Measurements from ENCODE around the gene ZNF324B.

The ZNF324B gene

GRCh38 chr19:58499021-58499927, 47.9 kb downstream of the ZNF324B start (continued):
- TF ChIP-seq PRDM4 (tag by site-specific recombination; IDR thresholded peaks at IDR 0.05): peak; percentile 28; the same call in 1 of the 2 replicates
- no peak for TF ChIP-seq GLI2 (tag by site-specific recombination; IDR thresholded peaks at IDR 0.05; ENCODE audit: borderline replicate concordance, low read depth)
- peak; percentile 46; the same call in 1 of the 2 replicates for TF ChIP-seq GLIS1 (tag by site-specific recombination; IDR thresholded peaks at IDR 0.05)
- no peak for TF ChIP-seq ZFP69B (tag by site-specific recombination; IDR thresholded peaks at IDR 0.05)
- no peak for TF ChIP-seq ZBTB44 (tag by site-specific recombination; IDR thresholded peaks at IDR 0.05)
- TF ChIP-seq ZFP3 (tag by site-specific recombination; IDR thresholded peaks at IDR 0.05; ENCODE audit: low read depth): no peak
- no peak for TF ChIP-seq BCL6B (tag by site-specific recombination; IDR thresholded peaks at IDR 0.05)
- TF ChIP-seq HOXA7 (CRISPR knock-in tag; IDR thresholded peaks at IDR 0.05; ENCODE audit: borderline replicate concordance): no peak
- peak; percentile 45; the same call in 1 of the 2 replicates for TF ChIP-seq ZNF513 (tag by site-specific recombination; IDR thresholded peaks at IDR 0.05)
- TF ChIP-seq ZBTB1 (tag by site-specific recombination; IDR thresholded peaks at IDR 0.05): no peak
- no peak for TF ChIP-seq KLF7 (tag by site-specific recombination; IDR thresholded peaks at IDR 0.05; ENCODE audit: borderline replicate concordance)
- no peak for TF ChIP-seq ZNF521 (tag by site-specific recombination; IDR thresholded peaks at IDR 0.05)
- TF ChIP-seq ZNF777 (tag by site-specific recombination; IDR thresholded peaks at IDR 0.05; ENCODE audit: borderline replicate concordance): peak; percentile 55
- TF ChIP-seq ZNF132 (tag by site-specific recombination; IDR thresholded peaks at IDR 0.05; ENCODE audit: borderline replicate concordance): no peak

GRCh38 chr19:58500242-58500641, 48.8 kb downstream of the ZNF324B start:
- Histone ChIP-seq H3K27ac (ENCODE audit: extremely low read depth, low read depth, low read length) (no peak overlapping the region), H3K9me3 (ENCODE audit: control insufficient read depth, insufficient read depth, low read depth, low read length) (no peaks in the 10 kb centered on the region), H3K4me3 (ENCODE audit: low read depth, low read length) (no peak overlapping the region), H3K4me1 (ENCODE audit: control insufficient read depth, insufficient read depth, low read length) (peaks cover 9% of the 10 kb centered on the region), H3K36me3 (ENCODE audit: control insufficient read depth in 2 of 2, insufficient read depth in 1 of 2, low read length in 2 of 2) (no peaks in the 10 kb centered on the region)
- CTCF ChIA-PET: interaction anchor here (1.0 to 4.0 kb wide), 2 partner anchors 19 to 167 kb away, joined by 3 to 26 read pairs; partner anchors contain the start of gene ZBTB45
- POLR2A ChIA-PET: interaction anchor here (0.5 to 2.1 kb wide), 5 partner anchors 13 to 1324 kb away, joined by 4 to 14 read pairs (median 7); partner anchors contain the start of genes TRIM28, ZBTB45 and ZNF497
- TF ChIP-seq ZNF138 (tag by site-specific recombination; IDR thresholded peaks at IDR 0.05; ENCODE audit: borderline replicate concordance): no peak
- TF ChIP-seq ZNF548 (tag by site-specific recombination; IDR thresholded peaks at IDR 0.05): no peak
- TF ChIP-seq ZNF248 (tag by site-specific recombination; IDR thresholded peaks at IDR 0.05): no peak
- TF ChIP-seq MYNN (tag by site-specific recombination; IDR thresholded peaks at IDR 0.05; ENCODE audit: borderline replicate concordance): no peak
- no peak for TF ChIP-seq ZFP3 (tag by site-specific recombination; IDR thresholded peaks at IDR 0.05; ENCODE audit: low read depth)
- no peak for TF ChIP-seq ZNF510 (tag by site-specific recombination; IDR thresholded peaks at IDR 0.05; ENCODE audit: insufficient replicate concordance)
- no peak for TF ChIP-seq ZNF362 (tag by site-specific recombination; IDR thresholded peaks at IDR 0.05)
- no peak for TF ChIP-seq ZIC2 (tag by site-specific recombination; IDR thresholded peaks at IDR 0.05)
- no peak for TF ChIP-seq ZNF521 (tag by site-specific recombination; IDR thresholded peaks at IDR 0.05)
- TF ChIP-seq ZNF449 (tag by site-specific recombination; IDR thresholded peaks at IDR 0.05): no peak
- no peak for TF ChIP-seq ZNF391 (tag by site-specific recombination; IDR thresholded peaks at IDR 0.05; ENCODE audit: borderline replicate concordance, low read depth)
- no peak for TF ChIP-seq PRDM1 (tag by site-specific recombination; IDR thresholded peaks at IDR 0.05)

Measured in HEK293 (cell line).